GM12878 (cell line): Measurements from ENCODE around the gene SRPK2. TPM values are rescaled to one million over a fixed set of nuclear protein-coding genes. Genes with fewer than 3 reads are reported as not detected.

Experiments
- ATAC-seq: fragments of 200-7000 bp; cut with Tn5 transposase; 3 replicates; pipeline ENCODE4 v1.9.1; 2020; ENCODE audit warnings: mild to moderate bottlenecking, moderate library complexity
- BruUV-seq: library from RNA; stranded (reverse); fragments of 400-500 nt; replicated peaks from 2 replicates; lab custom pipeline; 2021; lab: Mats Ljungman, UMichigan
- CTCF ChIA-PET: fragments of 300-600 bp; sonication (Branson Sonifier 250); formaldehyde crosslinking; extraction: SDS; loops from one replicate; lab custom pipeline; 2021; ENCODE audit warnings: inconsistent platforms; lab: Yijun Ruan, JAX
- POLR2A ChIA-PET: fragments of 350-600 bp; formaldehyde crosslinking; extraction: SDS; loops from one replicate; lab custom pipeline; 2021; ENCODE audit warnings: inconsistent platforms; lab: Charles Lee
- RAD21 ChIA-PET: fragments of 300-600 bp; sonication (Branson Sonifier 250); formaldehyde crosslinking; loops from one replicate; lab custom pipeline; 2023; ENCODE audit warnings: antibody characterized with exemption; ENCODE audit not compliant: unreplicated experiment; lab: Charles Lee
- SMC1A ChIA-PET: fragments of 300-600 bp; sonication (Branson Sonifier 250); formaldehyde crosslinking; loops from one replicate; lab custom pipeline; 2023; ENCODE audit not compliant: unreplicated experiment, uncharacterized antibody; lab: Charles Lee
- DNase-seq: peaks from one replicate; pipeline ENCODE4 v3.0.0-alpha.2; 2011; ENCODE audit warnings: low read depth, low spot score
- FAIRE-seq: peaks from 3 replicates; lab custom pipeline; 2011; peaks lifted over from hg19 to GRCh38; lab: Jason Lieb, UNC
- H2AFZ ChIP-seq: 2 replicates; pipeline ENCODE4 v1.6.0; 2011; ENCODE audit warnings: low read depth, low read length, control low read depth; ENCODE audit not compliant: control insufficient read depth
- H3K27ac ChIP-seq: 2 replicates; pipeline ENCODE4 v1.5.1; 2011; ENCODE audit warnings: control low read depth; ENCODE audit not compliant: control insufficient read depth, insufficient read depth
- H3K27me3 ChIP-seq, 2 experiments: replicated peaks in 1 of 2; 2 replicates each; pipeline versions ENCODE4 v1.6.0 to v1.6.1; 2011; ENCODE audit warnings: low read length in 1 of 2; ENCODE audit not compliant: control insufficient read depth in 2 of 2, insufficient read depth in 2 of 2
- H3K36me3 ChIP-seq, 2 experiments: 2 replicates each; pipeline ENCODE4 v1.5.1; 2011; ENCODE audit warnings: low read length in 1 of 2; ENCODE audit not compliant: control insufficient read depth in 2 of 2, insufficient read depth in 2 of 2
- H3K4me1 ChIP-seq: 2 replicates; pipeline ENCODE4 v1.6.1; 2011; ENCODE audit warnings: mild to moderate bottlenecking, low read length, moderate library complexity, mixed read lengths; ENCODE audit not compliant: control insufficient read depth, insufficient read depth
- H3K4me2 ChIP-seq: 2 replicates; pipeline ENCODE4 v1.6.0; 2011; ENCODE audit warnings: control low read depth; ENCODE audit not compliant: control insufficient read depth, insufficient read depth
- H3K4me3 ChIP-seq: fragments of 200-600 bp; sonication (generic); 2 replicates; pipeline ENCODE4 v1.5.1; 2016
- H3K79me2 ChIP-seq: 2 replicates; pipeline ENCODE4 v1.6.0; 2011; ENCODE audit warnings: low read length; ENCODE audit not compliant: control insufficient read depth, insufficient read depth
- H3K9ac ChIP-seq: 2 replicates; pipeline ENCODE4 v1.8.0; 2011; ENCODE audit warnings: low read length, control low read depth, mixed read lengths; ENCODE audit not compliant: control insufficient read depth, insufficient read depth
- H3K9me3 ChIP-seq: replicated peaks from 3 replicates; pipeline ENCODE4 v1.5.1; 2011; ENCODE audit warnings: mild to moderate bottlenecking, low read length; ENCODE audit not compliant: control insufficient read depth, insufficient read depth
- H4K20me1 ChIP-seq: 2 replicates; pipeline ENCODE4 v1.6.0; 2011; ENCODE audit not compliant: control insufficient read depth, insufficient read depth
- EGR1 ChIP-seq, 2 experiments: IDR thresholded peaks; 1 replicate in 1 of 2; 2 replicates in 1 of 2; pipeline ENCODE4 v1.6.1; 2011 to 2012; ENCODE audit warnings: low read depth in 2 of 2, low read length in 2 of 2, borderline replicate concordance in 1 of 2, mild to moderate bottlenecking in 1 of 2, moderate library complexity in 1 of 2
- GATAD2B ChIP-seq: fragments of 450-650 bp; conservative IDR thresholded peaks from 2 replicates; pipeline ENCODE4 v1.6.1; 2017; ENCODE audit warnings: low read depth, mild to moderate bottlenecking, moderate library complexity
- HDAC2 ChIP-seq: fragments of 200-600 bp; sonication (generic); IDR thresholded peaks from 2 replicates; pipeline ENCODE4 v1.6.1; 2017
- MTA2 ChIP-seq: fragments of 450-650 bp; IDR thresholded peaks from 2 replicates; pipeline ENCODE4 v1.6.1; 2016; ENCODE audit warnings: low read depth, mild to moderate bottlenecking, moderate library complexity
- RAD51 ChIP-seq: fragments of 450-650 bp; IDR thresholded peaks from 2 replicates; pipeline ENCODE4 v1.6.1; 2016; ENCODE audit warnings: moderate library complexity, mild to moderate bottlenecking, inconsistent platforms
- SIN3A ChIP-seq: IDR thresholded peaks from 2 replicates; pipeline ENCODE4 v1.6.1; 2012; ENCODE audit warnings: low read depth, low read length, improper control_type of control experiment
- ZZZ3 ChIP-seq: IDR thresholded peaks from 2 replicates; pipeline ENCODE4 v1.6.1; 2011; ENCODE audit warnings: low read depth; ENCODE audit not compliant: control insufficient read depth, insufficient read length
- WGBS: methylation state at CpG from one replicate; pipeline ENCODE4 v1.1.6; 2016; ENCODE audit warnings: low lambda C conversion rate; ENCODE audit not compliant: insufficient replicate concordance, insufficient coverage; ENCODE audit errors: missing lambda C conversion rate; 5-methylcytosine and 5-hydroxymethylcytosine counted together
- in situ Hi-C: fragments of 300-500 bp; cut with MboI; formaldehyde crosslinking; loops from 9 replicates; pipeline ENCODE4 v1.14.3; 2018; ENCODE audit warnings: mixed read lengths
- intact Hi-C: fragments of 100-400 bp; cut with micrococcal nuclease; formaldehyde crosslinking; loops from one replicate; pipeline ENCODE4 v1.14.2; 2022; ENCODE audit not compliant: unreplicated experiment
- polyA plus RNA-seq, 11 experiments: library from polyadenylated mRNA; depleted of rRNA in 4 of 11; unstranded in 6 of 11; stranded (reverse) in 5 of 11; fragments of >200 nt; fragmentation: Nextera tagmentation in 4 of 11; fragmentation: Illumina TruSeq in 1 of 11; extraction: Ambion mirVana in 4 of 11; extraction: Trizol in 1 of 11; gene quantifications; 1 replicate in 1 of 11; 2 replicates in 10 of 11; pipeline versions ENCODE4 v1.2.1 to v1.2.3, GENCODE V29; 2011 to 2016; ENCODE audit warnings: inconsistent platforms in 2 of 11, missing spikeins in 2 of 11, low read depth in 1 of 11
- total RNA-seq, 4 experiments: library from RNA; depleted of rRNA in 3 of 4; stranded (reverse); fragments of >200 nt in 3 of 4; fragmentation: Illumina TruSeq in 1 of 4; extraction: Trizol in 1 of 4; gene quantifications; 2 replicates each; pipeline versions ENCODE4 v1.2.1 to v1.2.3, GENCODE V29; 2013 to 2021
- TF ChIP-seq, protein P1 (sequence below): fragments of 450-650 bp; IDR thresholded peaks from 2 replicates; pipeline ENCODE4 v1.6.1; 2017; ENCODE audit warnings: borderline replicate concordance
- TF ChIP-seq, protein P2 (sequence below): fragments of 450-650 bp; IDR thresholded peaks from 2 replicates; pipeline ENCODE4 v1.6.1; 2016; ENCODE audit warnings: mild to moderate bottlenecking, moderate library complexity, borderline replicate concordance

The SRPK2 gene
- total and polyA plus RNA-seq, 10 of the 15 experiments (the other 5 are each of a cell fraction or from before 2014, with no cell fraction given) = 13.2 to 32.8 (median 24.5) TPM

DNA sequence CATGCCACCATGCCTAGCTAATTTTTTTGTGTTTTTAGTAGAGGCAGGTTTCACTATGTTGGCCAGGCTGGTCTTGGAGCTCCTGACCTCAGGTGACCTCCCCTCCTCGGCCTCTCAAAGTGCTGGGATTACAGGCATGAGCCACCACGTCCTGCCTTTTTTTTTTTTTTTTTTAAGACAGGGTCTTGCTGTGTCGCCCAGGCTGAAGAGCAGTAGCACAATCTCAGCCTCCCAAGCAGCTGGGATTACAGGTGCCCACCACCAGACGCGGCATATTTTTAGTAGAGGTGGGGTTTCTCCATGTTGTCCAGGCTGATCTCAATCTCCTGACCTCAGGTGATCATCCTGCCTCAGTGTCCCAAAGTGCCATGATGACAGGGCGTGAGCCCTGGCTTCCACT, 14.4 kb upstream of the SRPK2 start:
- POLR2A ChIA-PET = interaction anchor here (0.7 kb wide), 1 partner anchor 328 kb away, joined by 5 read pairs; no protein-coding TSS in a partner anchor
- Histone ChIP-seq H3K4me1 (no peaks in the 10 kb centered on the region), H4K20me1 (no peaks in the 10 kb centered on the region), H3K4me3 (no peak overlapping the region), H3K9ac (no peak overlapping the region), H3K36me3 (no peaks in the 10 kb centered on the region), H3K27ac (no peak overlapping the region), H3K4me2 (no peak overlapping the region), H2AFZ (no peak overlapping the region), H3K79me2 (no peaks in the 10 kb centered on the region), H3K27me3 (no peaks in the 10 kb centered on the region), H3K9me3 (no peaks in the 10 kb centered on the region)
- BruUV-seq = no TSS peak
- WGBS = 83% methylated on average over 6 of the region's 6 CpGs
- intact Hi-C loops (no loop called here), in situ Hi-C loops (no loop called here)
- RAD21 ChIA-PET = no interaction called here
- TF ChIP-seq MTA2 = no peak
- TF ChIP-seq, protein P1, sequence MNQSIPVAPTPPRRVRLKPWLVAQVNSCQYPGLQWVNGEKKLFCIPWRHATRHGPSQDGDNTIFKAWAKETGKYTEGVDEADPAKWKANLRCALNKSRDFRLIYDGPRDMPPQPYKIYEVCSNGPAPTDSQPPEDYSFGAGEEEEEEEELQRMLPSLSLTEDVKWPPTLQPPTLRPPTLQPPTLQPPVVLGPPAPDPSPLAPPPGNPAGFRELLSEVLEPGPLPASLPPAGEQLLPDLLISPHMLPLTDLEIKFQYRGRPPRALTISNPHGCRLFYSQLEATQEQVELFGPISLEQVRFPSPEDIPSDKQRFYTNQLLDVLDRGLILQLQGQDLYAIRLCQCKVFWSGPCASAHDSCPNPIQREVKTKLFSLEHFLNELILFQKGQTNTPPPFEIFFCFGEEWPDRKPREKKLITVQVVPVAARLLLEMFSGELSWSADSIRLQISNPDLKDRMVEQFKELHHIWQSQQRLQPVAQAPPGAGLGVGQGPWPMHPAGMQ = no peak
- TF ChIP-seq, protein P2, sequence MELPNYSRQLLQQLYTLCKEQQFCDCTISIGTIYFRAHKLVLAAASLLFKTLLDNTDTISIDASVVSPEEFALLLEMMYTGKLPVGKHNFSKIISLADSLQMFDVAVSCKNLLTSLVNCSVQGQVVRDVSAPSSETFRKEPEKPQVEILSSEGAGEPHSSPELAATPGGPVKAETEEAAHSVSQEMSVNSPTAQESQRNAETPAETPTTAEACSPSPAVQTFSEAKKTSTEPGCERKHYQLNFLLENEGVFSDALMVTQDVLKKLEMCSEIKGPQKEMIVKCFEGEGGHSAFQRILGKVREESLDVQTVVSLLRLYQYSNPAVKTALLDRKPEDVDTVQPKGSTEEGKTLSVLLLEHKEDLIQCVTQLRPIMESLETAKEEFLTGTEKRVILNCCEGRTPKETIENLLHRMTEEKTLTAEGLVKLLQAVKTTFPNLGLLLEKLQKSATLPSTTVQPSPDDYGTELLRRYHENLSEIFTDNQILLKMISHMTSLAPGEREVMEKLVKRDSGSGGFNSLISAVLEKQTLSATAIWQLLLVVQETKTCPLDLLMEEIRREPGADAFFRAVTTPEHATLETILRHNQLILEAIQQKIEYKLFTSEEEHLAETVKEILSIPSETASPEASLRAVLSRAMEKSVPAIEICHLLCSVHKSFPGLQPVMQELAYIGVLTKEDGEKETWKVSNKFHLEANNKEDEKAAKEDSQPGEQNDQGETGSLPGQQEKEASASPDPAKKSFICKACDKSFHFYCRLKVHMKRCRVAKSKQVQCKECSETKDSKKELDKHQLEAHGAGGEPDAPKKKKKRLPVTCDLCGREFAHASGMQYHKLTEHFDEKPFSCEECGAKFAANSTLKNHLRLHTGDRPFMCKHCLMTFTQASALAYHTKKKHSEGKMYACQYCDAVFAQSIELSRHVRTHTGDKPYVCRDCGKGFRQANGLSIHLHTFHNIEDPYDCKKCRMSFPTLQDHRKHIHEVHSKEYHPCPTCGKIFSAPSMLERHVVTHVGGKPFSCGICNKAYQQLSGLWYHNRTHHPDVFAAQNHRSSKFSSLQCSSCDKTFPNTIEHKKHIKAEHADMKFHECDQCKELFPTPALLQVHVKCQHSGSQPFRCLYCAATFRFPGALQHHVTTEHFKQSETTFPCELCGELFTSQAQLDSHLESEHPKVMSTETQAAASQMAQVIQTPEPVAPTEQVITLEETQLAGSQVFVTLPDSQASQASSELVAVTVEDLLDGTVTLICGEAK = no peak
- TF ChIP-seq RAD51 = no peak
- no peak for TF ChIP-seq SIN3A
- TF ChIP-seq GATAD2B = no peak
- no peak for TF ChIP-seq EGR1 (IDR thresholded peaks at IDR 0.05; ENCODE audit: borderline replicate concordance in 1 of 2, low read depth in 2 of 2, low read length in 2 of 2)
- TF ChIP-seq HDAC2 = no peak
- no peak for TF ChIP-seq ZZZ3
- CTCF ChIA-PET = interaction anchor here (0.6 kb wide), 2 partner anchors 27 to 412 kb away, joined by 3 to 5 read pairs; no protein-coding TSS in a partner anchor
- DNase-seq (no peak), FAIRE-seq (no peak), ATAC-seq (no peak)
- SMC1A ChIA-PET = interaction anchor here (1.3 kb wide), 1 partner anchor 251 kb away, joined by 3 read pairs; no protein-coding TSS in a partner anchor
